Endothelial cell of umbilical vein (primary cell): Measurements from ENCODE around the gene ALK. TPM values are rescaled to one million over a fixed set of nuclear protein-coding genes. Genes with fewer than 3 reads are reported as not detected.

Experiments used
- BruUV-seq: library from RNA; stranded (reverse); fragments of 400-500 nt; replicated peaks from 2 replicates; lab custom pipeline; 2021; lab: Mats Ljungman, UMichigan
- CTCF ChIA-PET: fragments of 300-600, 350-600 bp; sonication (Branson Sonifier 250); formaldehyde crosslinking; loops from one replicate; lab custom pipeline; 2021; ENCODE audit warnings: antibody characterized with exemption, inconsistent platforms; lab: Charles Lee
- POLR2A ChIA-PET: fragments of 300-600, 350-600 bp; sonication (Branson Sonifier 250); formaldehyde crosslinking; loops from one replicate; lab custom pipeline; 2021; ENCODE audit warnings: antibody characterized with exemption, inconsistent platforms; lab: Charles Lee
- DNase-seq: peaks from one replicate; pipeline ENCODE4 v3.0.0-alpha.2; 2011; ENCODE audit warnings: low read depth, low spot score
- FAIRE-seq: peaks from 2 replicates; lab custom pipeline; 2011; peaks lifted over from hg19 to GRCh38; lab: Jason Lieb, UNC
- H2AFZ ChIP-seq: 2 replicates; pipeline ENCODE4 v1.6.0; 2012; ENCODE audit warnings: low read depth, low read length, control low read depth, inconsistent platforms
- H3K27ac ChIP-seq: 2 replicates; pipeline ENCODE4 v1.5.1; 2011; ENCODE audit warnings: low read depth, mild to moderate bottlenecking, control low read depth, low read length, moderate library complexity; ENCODE audit not compliant: insufficient read depth
- H3K27me3 ChIP-seq, 2 experiments: 2 replicates each; pipeline versions ENCODE4 v1.6.0 to v1.6.1; 2011; ENCODE audit warnings: low read length in 2 of 2, mixed read lengths in 1 of 2; ENCODE audit not compliant: control insufficient read depth in 2 of 2, insufficient read depth in 2 of 2
- H3K36me3 ChIP-seq, 2 experiments: 2 replicates in 1 of 2; 3 replicates in 1 of 2; pipeline ENCODE4 v1.5.1; 2011; ENCODE audit warnings: low read length in 2 of 2, mild to moderate bottlenecking in 1 of 2, moderate library complexity in 1 of 2; ENCODE audit not compliant: control insufficient read depth in 2 of 2, insufficient read depth in 2 of 2; ENCODE audit errors: extremely low read depth in 1 of 2
- H3K4me1 ChIP-seq: 3 replicates; pipeline ENCODE4 v1.5.1; 2011; ENCODE audit warnings: mild to moderate bottlenecking, low read length; ENCODE audit not compliant: control insufficient read depth, insufficient read depth; ENCODE audit errors: extremely low read depth
- H3K4me2 ChIP-seq: 2 replicates; pipeline ENCODE4 v1.6.1; 2011; ENCODE audit warnings: low read length, control low read depth, mixed read lengths; ENCODE audit not compliant: insufficient read depth
- H3K4me3 ChIP-seq, 3 experiments: fragments of 200-600 bp in 1 of 3; sonication (generic), shearing (Covaris generic) in 1 of 3; replicated peaks in 1 of 3; 2 replicates each; pipeline ENCODE4 v1.5.1; 2011 to 2016; ENCODE audit warnings: control low read depth in 3 of 3, low read length in 3 of 3, mild to moderate bottlenecking in 2 of 3, inconsistent platforms in 1 of 3, low read depth in 1 of 3, moderate library complexity in 1 of 3; ENCODE audit not compliant: insufficient read depth in 1 of 3
- H3K79me2 ChIP-seq: 2 replicates; pipeline ENCODE4 v1.6.0; 2012; ENCODE audit warnings: low read length, inconsistent platforms; ENCODE audit not compliant: control insufficient read depth, insufficient read depth
- H3K9ac ChIP-seq: replicated peaks from 2 replicates; pipeline ENCODE3; 2011; ENCODE audit warnings: low read length, control low read depth; ENCODE audit not compliant: insufficient read depth; ENCODE audit errors: extremely low read depth
- H3K9me1 ChIP-seq: replicated peaks from 3 replicates; pipeline ENCODE4 v1.6.0; 2011; ENCODE audit warnings: mild to moderate bottlenecking, low read length; ENCODE audit not compliant: control insufficient read depth, insufficient read depth; ENCODE audit errors: extremely low read depth
- H3K9me3 ChIP-seq: replicated peaks from 2 replicates; pipeline ENCODE4 v1.5.1; 2012; ENCODE audit warnings: low read length, inconsistent platforms; ENCODE audit not compliant: control insufficient read depth, insufficient read depth
- H4K20me1 ChIP-seq: replicated peaks from 2 replicates; pipeline ENCODE3; 2011; ENCODE audit warnings: mild to moderate bottlenecking, low read length; ENCODE audit not compliant: control insufficient read depth, insufficient read depth; ENCODE audit errors: extremely low read depth
- EZH2 ChIP-seq: IDR thresholded peaks from 2 replicates; pipeline ENCODE4 v1.6.1; 2012; ENCODE audit warnings: borderline replicate concordance, low read depth, mild to moderate bottlenecking, moderate library complexity, low read length, inconsistent platforms; ENCODE audit not compliant: severe bottlenecking
- FOS ChIP-seq: IDR thresholded peaks from 2 replicates; pipeline ENCODE4 v1.6.1; 2011; ENCODE audit warnings: mild to moderate bottlenecking, low read length, moderate library complexity, borderline replicate concordance; ENCODE audit not compliant: insufficient read depth
- GATA2 ChIP-seq: IDR thresholded peaks from 2 replicates; pipeline ENCODE4 v1.7.0; 2011; ENCODE audit warnings: low read depth, mild to moderate bottlenecking, moderate library complexity, mixed read lengths, low read length; ENCODE audit not compliant: insufficient read length, insufficient read depth
- JUN ChIP-seq: IDR thresholded peaks from 2 replicates; pipeline ENCODE4 v1.6.1; 2011; ENCODE audit warnings: borderline replicate concordance, low read depth; ENCODE audit not compliant: insufficient read length, insufficient read depth
- MAX ChIP-seq: IDR thresholded peaks from 2 replicates; pipeline ENCODE4 v1.6.1; 2011; ENCODE audit not compliant: insufficient read depth, insufficient read length
- MYC ChIP-seq: IDR thresholded peaks from one replicate; pipeline ENCODE4 v1.6.1; 2011; ENCODE audit warnings: mild to moderate bottlenecking, low read depth, low read length
- POLR2A ChIP-seq: IDR thresholded peaks from 2 replicates; pipeline ENCODE4 v1.6.1; 2012; ENCODE audit warnings: low read depth, mild to moderate bottlenecking, control low read depth, low read length
- POLR2AphosphoS5 ChIP-seq: IDR thresholded peaks from 2 replicates; pipeline ENCODE4 v1.6.1; 2012; ENCODE audit warnings: low read depth, mild to moderate bottlenecking, control low read depth, low read length, moderate library complexity; ENCODE audit not compliant: insufficient read depth
- dilution Hi-C: fragments of 300-500 bp; cut with MboI; formaldehyde crosslinking; loops from one replicate; pipeline ENCODE4 v1.15.0; 2019; ENCODE audit warnings: low sequenced_read_pairs; ENCODE audit not compliant: extremely low pct_ligation_motif_present
- intact Hi-C: fragments of 100-400 bp; cut with micrococcal nuclease; formaldehyde crosslinking; loops from one replicate; pipeline ENCODE4 v1.10.0; 2022
- polyA plus RNA-seq, 4 experiments: library from polyadenylated mRNA; depleted of rRNA in 3 of 4; stranded (reverse) in 3 of 4; unstranded in 1 of 4; fragments of >200 nt; gene quantifications; 2 replicates each; pipeline versions ENCODE4 v1.2.1 to v1.2.3, GENCODE V29; 2011 to 2012; ENCODE audit warnings: missing spikeins in 1 of 4
- total RNA-seq: library from RNA; stranded (reverse); gene quantifications from 2 replicates; pipeline ENCODE4 v1.2.3, GENCODE V29; 2021
- TF ChIP-seq, protein P1 (sequence below), 2 donors: IDR thresholded peaks; 1 replicate in 1 of 2; 2 replicates in 1 of 2; pipeline ENCODE4 v1.5.1; 2011; ENCODE audit warnings: low read length in 2 of 2, mild to moderate bottlenecking in 2 of 2, moderate library complexity in 2 of 2, control low read depth in 1 of 2, inconsistent platforms in 1 of 2, low read depth in 1 of 2; ENCODE audit not compliant: insufficient read depth in 1 of 2; ENCODE audit errors: extremely low read depth in 1 of 2

Gene ALK
- total and polyA plus RNA-seq, 2 donors (not counting 3 experiments of a cell fraction or from before 2014, with no cell fraction given): not detected

- Histone ChIP-seq H3K4me3 (no peak overlapping the region), H3K4me1 (no peaks in the 10 kb centered on the region), H3K9ac (no peak overlapping the region), H3K9me1 (no peaks in the 10 kb centered on the region), H4K20me1 (no peaks in the 10 kb centered on the region), H3K27me3 (no peaks in the 10 kb centered on the region), H3K4me2 (no peak overlapping the region), H3K27ac (no peak overlapping the region), H3K79me2 (no peaks in the 10 kb centered on the region), H3K36me3 (no peaks in the 10 kb centered on the region), H3K9me3 (no peaks in the 10 kb centered on the region), H2AFZ (no peak overlapping the region)
- FAIRE-seq (no peak), DNase-seq (no peak)
- ChIA-PET POLR2A (no interaction called here), CTCF (no interaction called here)
- BruUV-seq: no TSS peak
- TF ChIP-seq MAX (no peak), FOS (no peak), GATA2 (no peak), MYC (no peak), POLR2AphosphoS5 (no peak), JUN (no peak), POLR2A (no peak), EZH2 (no peak)
- TF ChIP-seq, protein P1, sequence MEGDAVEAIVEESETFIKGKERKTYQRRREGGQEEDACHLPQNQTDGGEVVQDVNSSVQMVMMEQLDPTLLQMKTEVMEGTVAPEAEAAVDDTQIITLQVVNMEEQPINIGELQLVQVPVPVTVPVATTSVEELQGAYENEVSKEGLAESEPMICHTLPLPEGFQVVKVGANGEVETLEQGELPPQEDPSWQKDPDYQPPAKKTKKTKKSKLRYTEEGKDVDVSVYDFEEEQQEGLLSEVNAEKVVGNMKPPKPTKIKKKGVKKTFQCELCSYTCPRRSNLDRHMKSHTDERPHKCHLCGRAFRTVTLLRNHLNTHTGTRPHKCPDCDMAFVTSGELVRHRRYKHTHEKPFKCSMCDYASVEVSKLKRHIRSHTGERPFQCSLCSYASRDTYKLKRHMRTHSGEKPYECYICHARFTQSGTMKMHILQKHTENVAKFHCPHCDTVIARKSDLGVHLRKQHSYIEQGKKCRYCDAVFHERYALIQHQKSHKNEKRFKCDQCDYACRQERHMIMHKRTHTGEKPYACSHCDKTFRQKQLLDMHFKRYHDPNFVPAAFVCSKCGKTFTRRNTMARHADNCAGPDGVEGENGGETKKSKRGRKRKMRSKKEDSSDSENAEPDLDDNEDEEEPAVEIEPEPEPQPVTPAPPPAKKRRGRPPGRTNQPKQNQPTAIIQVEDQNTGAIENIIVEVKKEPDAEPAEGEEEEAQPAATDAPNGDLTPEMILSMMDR (IDR thresholded peaks at IDR 0.05; ENCODE audit: extremely low read depth in 1 of 2, insufficient read depth in 1 of 2, low read depth in 1 of 2, low read length in 2 of 2): no peak
- dilution Hi-C loops (no loop called here), intact Hi-C loops (no loop called here)
Observed at GRCh38 chr2:29462293-29462692, 459.1 kb downstream of the ALK start.
